Measurements from ENCODE around the gene NUF2.
"Not testable (repeated sequence)": the region's sequence is repeated elsewhere in the genome, so short reads cannot be mapped to it uniquely, and the experiment has no call there.

Gene NUF2

DNA sequence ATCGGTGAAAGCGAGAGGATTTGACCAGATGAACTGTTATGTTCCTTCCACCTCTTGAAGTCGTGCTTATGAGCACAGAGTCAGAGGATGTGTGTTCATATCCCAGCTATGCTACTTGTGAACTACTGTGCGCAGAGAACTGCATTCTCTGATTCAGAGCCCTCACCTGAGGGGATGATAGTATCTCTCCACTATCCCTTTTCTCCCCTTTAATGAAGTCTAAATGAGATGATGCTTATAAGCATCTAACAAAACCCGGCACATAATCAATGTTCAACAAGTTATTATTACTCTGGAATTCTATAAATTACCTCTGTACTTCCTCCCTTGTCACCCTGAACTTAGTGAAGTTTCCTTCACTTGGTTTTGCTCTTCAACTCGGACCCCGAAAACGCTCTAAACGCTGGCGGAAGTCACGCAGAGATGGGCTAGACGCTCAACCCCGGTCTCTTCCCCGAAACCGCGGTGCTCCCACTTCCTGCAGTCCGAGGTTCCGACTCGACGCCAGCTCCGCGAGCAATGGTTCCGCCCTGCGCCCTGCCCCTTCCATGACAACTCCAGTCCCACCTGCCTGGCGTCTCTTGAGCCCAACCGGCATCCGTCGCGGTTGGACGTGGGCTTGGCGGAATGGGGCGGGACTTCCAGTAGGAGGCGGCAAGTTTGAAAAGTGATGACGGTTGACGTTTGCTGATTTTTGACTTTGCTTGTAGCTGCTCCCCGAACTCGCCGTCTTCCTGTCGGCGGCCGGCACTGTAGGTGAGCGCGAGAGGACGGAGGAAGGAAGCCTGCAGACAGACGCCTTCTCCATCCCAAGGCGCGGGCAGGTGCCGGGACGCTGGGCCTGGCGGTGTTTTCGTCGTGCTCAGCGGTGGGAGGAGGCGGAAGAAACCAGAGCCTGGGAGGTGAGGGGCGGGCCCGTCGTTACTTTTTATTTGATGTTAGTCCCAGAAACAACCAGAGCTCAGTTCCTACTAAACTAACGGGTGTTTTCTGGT, at the start of gene NUF2:
NUF2 (plus strand) TSS at position 644 of the 995 bp plus-strand sequence. CDS start 4,098 bp downstream, outside the sequence.
- H3K36me3 ChIP-seq (replicated peaks; ENCODE audit: low read depth, low read length) = peaks cover 3% of the 10 kb centered on the region
- H3K79me2 ChIP-seq (ENCODE audit: low read length) = peaks cover 47% of the 10 kb centered on the region
- TF ChIP-seq EZH2phosphoT487 (IDR thresholded peaks at IDR 0.05; ENCODE audit: low read depth) (no peak), CTCF (IDR thresholded peaks at IDR 0.05; ENCODE audit: low read depth, low read length) (no peak)

DNA sequence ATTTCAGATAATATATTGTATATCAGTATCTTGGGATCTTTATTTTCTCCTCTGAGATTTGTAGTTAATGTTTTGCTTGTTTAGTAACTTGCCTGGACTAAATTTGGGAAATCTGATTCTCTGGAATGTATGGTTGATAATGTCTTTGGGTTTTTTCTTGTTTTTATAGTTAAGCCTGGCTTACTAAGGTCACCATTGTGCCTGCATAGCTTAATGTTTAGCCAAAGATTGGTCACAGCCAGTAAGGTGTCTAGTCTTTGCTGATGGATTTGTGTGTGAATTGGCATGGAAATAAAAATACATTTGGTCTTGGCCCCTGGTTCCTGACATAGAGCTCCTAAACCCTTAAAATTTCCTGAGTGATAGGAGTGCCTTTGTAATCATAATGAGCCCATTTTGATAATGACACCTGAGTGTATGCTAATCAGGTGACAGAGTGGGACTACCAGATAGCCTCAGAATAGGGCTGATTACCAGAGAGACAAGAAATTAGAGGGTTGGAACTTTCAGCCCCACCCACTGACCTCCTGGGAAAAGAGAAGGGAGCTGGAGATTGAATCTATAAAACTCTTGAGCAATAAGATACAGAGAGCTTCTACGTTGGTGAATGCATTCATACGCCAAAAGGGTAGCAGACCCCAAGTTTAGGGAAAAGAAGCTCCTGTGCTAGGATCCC, 47.9 kb upstream of the NUF2 start:
- no peaks in the 10 kb centered on the region for H3K4me1 ChIP-seq (ENCODE audit: low read length)
- H4K20me1 ChIP-seq (ENCODE audit: insufficient read depth, low read length) = no peaks in the 10 kb centered on the region
- no peak overlapping the region for H3K9ac ChIP-seq (ENCODE audit: low read length)
- no peak overlapping the region for H3K27ac ChIP-seq (ENCODE audit: low read length)
- peaks cover 16% of the 10 kb centered on the region for H3K36me3 ChIP-seq (replicated peaks; ENCODE audit: low read depth, low read length)
- H3K4me2 ChIP-seq (ENCODE audit: low read length) = no peak overlapping the region
- H3K27me3 ChIP-seq (ENCODE audit: low read depth, low read length) = no peaks in the 10 kb centered on the region
- TF ChIP-seq EZH2phosphoT487 (IDR thresholded peaks at IDR 0.05; ENCODE audit: low read depth) (no peak), CTCF (IDR thresholded peaks at IDR 0.05; ENCODE audit: low read depth, low read length) (no peak)
- H3K9me3 ChIP-seq (ENCODE audit: insufficient read depth, low read length) = peaks cover 7% of the 10 kb centered on the region; the same call in 1 of the 2 replicates
- H3K79me2 ChIP-seq (ENCODE audit: low read length) = no peaks in the 10 kb centered on the region
- no peak overlapping the region for H2AFZ ChIP-seq (ENCODE audit: low read depth, low read length)
- H3K4me3 ChIP-seq (ENCODE audit: low read length) = no peak overlapping the region

More for the DNA sequence above, at the start of gene NUF2:
- Histone ChIP-seq H3K4me2 (ENCODE audit: low read length) (peak within 1 kb of the TSS; percentile 94), H3K9ac (ENCODE audit: low read length) (peak within 1 kb of the TSS; percentile 93), H3K27me3 (ENCODE audit: low read depth, low read length) (no peaks in the 10 kb centered on the region), H3K27ac (ENCODE audit: low read length) (peak within 1 kb of the TSS; percentile 78), H4K20me1 (ENCODE audit: insufficient read depth, low read length) (no peaks in the 10 kb centered on the region), H3K4me3 (ENCODE audit: low read length) (peak within 1 kb of the TSS; percentile 90), H2AFZ (ENCODE audit: low read depth, low read length) (peak within 1 kb of the TSS; percentile 92), H3K4me1 (ENCODE audit: low read length) (peaks cover 17% of the 10 kb centered on the region), H3K9me3 (ENCODE audit: insufficient read depth, low read length) (no peaks in the 10 kb centered on the region)

- H3K9me3 ChIP-seq (ENCODE audit: insufficient read depth, low read length) = peaks cover 7% of the 10 kb centered on the region; the same call in 1 of the 2 replicates
- TF ChIP-seq EZH2phosphoT487 (IDR thresholded peaks at IDR 0.05; ENCODE audit: low read depth) = no peak
- TF ChIP-seq CTCF (IDR thresholded peaks at IDR 0.05; ENCODE audit: low read depth, low read length) = no peak
- no peaks in the 10 kb centered on the region for H3K4me1 ChIP-seq (ENCODE audit: low read length)
- H3K27me3 ChIP-seq (ENCODE audit: low read depth, low read length) = no peaks in the 10 kb centered on the region
- no peak overlapping the region for H3K4me3 ChIP-seq (ENCODE audit: low read length)
- no peak overlapping the region for H2AFZ ChIP-seq (ENCODE audit: low read depth, low read length)
- H3K4me2 ChIP-seq (ENCODE audit: low read length) = no peak overlapping the region
- H3K9ac ChIP-seq (ENCODE audit: low read length) = no peak overlapping the region
- no peak overlapping the region for H3K27ac ChIP-seq (ENCODE audit: low read length)
- peaks cover 16% of the 10 kb centered on the region for H3K36me3 ChIP-seq (replicated peaks; ENCODE audit: low read depth, low read length)
- no peaks in the 10 kb centered on the region for H3K79me2 ChIP-seq (ENCODE audit: low read length)
- no peaks in the 10 kb centered on the region for H4K20me1 ChIP-seq (ENCODE audit: insufficient read depth, low read length)
These were observed 46.5 kb upstream of the NUF2 start for GRCh38 chr1:163275222-163275621.

GRCh38 chr1:163278602-163279001, 43.2 kb upstream of the NUF2 start:
- TF ChIP-seq CTCF (IDR thresholded peaks at IDR 0.05; ENCODE audit: low read depth, low read length) = no peak
- no peak for TF ChIP-seq EZH2phosphoT487 (IDR thresholded peaks at IDR 0.05; ENCODE audit: low read depth)
- Histone ChIP-seq H3K4me1 (ENCODE audit: low read length) (no peaks in the 10 kb centered on the region), H3K27ac (ENCODE audit: low read length) (no peak overlapping the region), H3K4me2 (ENCODE audit: low read length) (no peak overlapping the region), H2AFZ (ENCODE audit: low read depth, low read length) (no peak overlapping the region), H3K27me3 (ENCODE audit: low read depth, low read length) (no peaks in the 10 kb centered on the region), H3K9me3 (ENCODE audit: insufficient read depth, low read length) (peaks cover 12% of the 10 kb centered on the region; the same call in 1 of the 2 replicates), H3K36me3 (replicated peaks; ENCODE audit: low read depth, low read length) (peaks cover 16% of the 10 kb centered on the region), H3K79me2 (ENCODE audit: low read length) (no peaks in the 10 kb centered on the region), H3K4me3 (ENCODE audit: low read length) (no peak overlapping the region), H4K20me1 (ENCODE audit: insufficient read depth, low read length) (no peaks in the 10 kb centered on the region), H3K9ac (ENCODE audit: low read length) (no peak overlapping the region)

DNA sequence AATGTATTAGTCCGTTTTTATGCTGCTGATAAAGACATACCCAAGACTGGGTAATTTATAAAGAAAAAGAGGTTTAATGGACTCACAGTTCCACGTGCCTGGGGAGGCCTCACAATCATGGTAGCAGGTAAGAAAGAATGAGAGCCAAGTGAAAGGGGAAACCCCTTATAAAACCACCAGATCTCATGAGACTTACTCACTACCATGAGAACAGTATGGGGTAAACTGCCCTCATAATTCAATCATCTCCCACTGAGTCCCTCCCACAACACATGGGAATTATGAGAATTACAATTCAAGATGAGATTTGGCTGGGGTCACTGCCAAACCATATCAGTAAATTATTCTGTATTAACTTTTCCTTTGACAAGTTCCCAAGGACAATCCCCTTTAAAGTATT, 36.9 kb upstream of the NUF2 start:
- not testable (repeated sequence) for H3K4me1 ChIP-seq (ENCODE audit: low read length); H2AFZ ChIP-seq (ENCODE audit: low read depth, low read length); H3K36me3 ChIP-seq (replicated peaks; ENCODE audit: low read depth, low read length); H3K9ac ChIP-seq (ENCODE audit: low read length); H4K20me1 ChIP-seq (ENCODE audit: insufficient read depth, low read length); H3K27ac ChIP-seq (ENCODE audit: low read length); H3K4me2 ChIP-seq (ENCODE audit: low read length); H3K27me3 ChIP-seq (ENCODE audit: low read depth, low read length); H3K79me2 ChIP-seq (ENCODE audit: low read length); H3K9me3 ChIP-seq (ENCODE audit: insufficient read depth, low read length); H3K4me3 ChIP-seq (ENCODE audit: low read length)

All from OCI-LY3 (cell line).